Kidney (tissue), 14 donors: ENCODE measurements around the gene GRIA4. TPM values are rescaled to one million over a fixed set of nuclear protein-coding genes. Genes with fewer than 3 reads are reported as not detected.

ENCODE experiments used
- DNase-seq, 5 donors: peaks; one replicate each; pipeline ENCODE4 v3.0.0-alpha.2; 2013 to 2020
- FAIRE-seq: peaks from 2 replicates; lab custom pipeline; 2012; peaks lifted over from hg19 to GRCh38; lab: Jason Lieb, UNC
- H3K27ac ChIP-seq, 2 donors: one replicate each; pipeline ENCODE4 v1.7.0; 2013; ENCODE audit warnings: low read depth in 2 of 2, low read length in 2 of 2, inconsistent platforms in 1 of 2
- H3K27me3 ChIP-seq: one replicate; pipeline ENCODE4 v1.7.1; 2013; ENCODE audit warnings: low read length, inconsistent platforms; ENCODE audit not compliant: control insufficient read depth, insufficient read depth
- H3K36me3 ChIP-seq, 3 donors: one replicate each; pipeline versions ENCODE4 v1.7.0 to v1.7.1; 2013; ENCODE audit warnings: low read length in 3 of 3, control low read depth in 1 of 3, inconsistent platforms in 1 of 3; ENCODE audit not compliant: insufficient read depth in 3 of 3, control insufficient read depth in 2 of 3
- H3K4me1 ChIP-seq, 3 donors: one replicate each; pipeline versions ENCODE4 v1.7.0 to v1.7.1; 2013; ENCODE audit warnings: low read length in 3 of 3, inconsistent platforms in 1 of 3, low read depth in 1 of 3; ENCODE audit not compliant: control insufficient read depth in 2 of 3, insufficient read depth in 2 of 3
- H3K4me3 ChIP-seq, 3 donors: one replicate each; pipeline versions ENCODE4 v1.7.0 to v1.8.1; 2013; ENCODE audit warnings: low read length in 3 of 3, control low read depth in 1 of 3, inconsistent platforms in 1 of 3
- H3K9ac ChIP-seq, 3 donors: one replicate each; pipeline versions ENCODE4 v1.7.0 to v1.7.1; 2013; ENCODE audit warnings: low read length in 3 of 3, control low read depth in 1 of 3, inconsistent platforms in 1 of 3
- H3K9me3 ChIP-seq, 3 donors: one replicate each; pipeline versions ENCODE4 v1.7.0 to v1.7.1; 2013; ENCODE audit warnings: low read length in 3 of 3, control low read depth in 1 of 3, inconsistent platforms in 1 of 3; ENCODE audit not compliant: control insufficient read depth in 2 of 3, insufficient read depth in 1 of 3
- intact Hi-C: fragments of 100-400 bp; cut with DNase I; formaldehyde crosslinking; loops from one replicate; pipeline ENCODE4 v1.11.1; 2022
- polyA plus RNA-seq: library from polyadenylated mRNA; stranded (reverse); fragments of 350-450 nt; fragmentation: Illumina TruSeq; extraction: RNeasy Lipid Tissue Mini Kit (QIAGEN cat#74804); gene quantifications from one replicate; pipeline ENCODE4 v1.2.3, GENCODE V29; 2014; ENCODE audit warnings: low read depth, low replicate concordance; ENCODE audit not compliant: insufficient read depth
- total RNA-seq: library from RNA; stranded (reverse); fragmentation: NEBNext Ultra II Directional; extraction: Animal tissue kit (Norgen Biotek cat#: 25700); gene quantifications from one replicate; pipeline ENCODE4 v1.2.1, GENCODE V29; 2021
- TF ChIP-seq, protein P1 (sequence below): IDR thresholded peaks from 3 replicates; pipeline ENCODE4 v1.5.1; 2012; ENCODE audit warnings: mild to moderate bottlenecking, moderate library complexity, borderline replicate concordance; ENCODE audit not compliant: insufficient read depth; ENCODE audit errors: extremely low read depth
- donor health status: control.
- donor health status: control.
- donor health status: control.
- donor health status: control.
- donor health status: control.
- donor health status: DM: yes; HTN: yes; CAD: no.
- donor health status: Normal renal cell carcinoma (clear cell type).

GRIA4 gene
- total and polyA plus RNA-seq, 2 donors from 2014 or later = 0.45 TPM; not detected in 1

DNA sequence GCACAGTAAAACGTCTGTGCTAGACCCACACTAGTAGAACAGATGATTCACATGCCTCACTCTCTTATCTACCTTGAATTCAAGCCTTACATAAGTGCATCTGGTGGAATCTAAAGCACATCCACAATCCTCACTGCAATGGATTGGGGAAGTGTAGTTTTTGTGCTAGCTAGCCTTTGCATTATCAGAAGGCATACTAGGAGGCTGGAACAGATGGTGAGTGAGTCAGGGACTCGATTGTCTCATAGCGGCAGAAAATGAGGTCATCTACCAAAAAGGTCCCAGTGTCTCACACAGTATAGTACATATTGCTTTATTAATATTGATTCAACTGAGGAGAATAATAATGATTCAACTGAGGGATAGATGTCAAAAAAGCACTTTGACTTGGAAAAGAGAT lies 402.9 kb downstream of the GRIA4 start:
- no peak for FAIRE-seq
- Histone ChIP-seq H3K9ac (no peak overlapping the region), H3K9me3 (no peaks in the 10 kb centered on the region), H3K36me3 (peaks cover 9 to 21% (median 12%) of the 10 kb centered on the region in 3 donors), H3K27ac (no peak overlapping the region), H3K27me3 (no peaks in the 10 kb centered on the region), H3K4me1 (no peaks in the 10 kb centered on the region), H3K4me3 (no peak overlapping the region)
- DNase-seq = no peak
- intact Hi-C loops = no loop called here
- TF ChIP-seq, protein P1, sequence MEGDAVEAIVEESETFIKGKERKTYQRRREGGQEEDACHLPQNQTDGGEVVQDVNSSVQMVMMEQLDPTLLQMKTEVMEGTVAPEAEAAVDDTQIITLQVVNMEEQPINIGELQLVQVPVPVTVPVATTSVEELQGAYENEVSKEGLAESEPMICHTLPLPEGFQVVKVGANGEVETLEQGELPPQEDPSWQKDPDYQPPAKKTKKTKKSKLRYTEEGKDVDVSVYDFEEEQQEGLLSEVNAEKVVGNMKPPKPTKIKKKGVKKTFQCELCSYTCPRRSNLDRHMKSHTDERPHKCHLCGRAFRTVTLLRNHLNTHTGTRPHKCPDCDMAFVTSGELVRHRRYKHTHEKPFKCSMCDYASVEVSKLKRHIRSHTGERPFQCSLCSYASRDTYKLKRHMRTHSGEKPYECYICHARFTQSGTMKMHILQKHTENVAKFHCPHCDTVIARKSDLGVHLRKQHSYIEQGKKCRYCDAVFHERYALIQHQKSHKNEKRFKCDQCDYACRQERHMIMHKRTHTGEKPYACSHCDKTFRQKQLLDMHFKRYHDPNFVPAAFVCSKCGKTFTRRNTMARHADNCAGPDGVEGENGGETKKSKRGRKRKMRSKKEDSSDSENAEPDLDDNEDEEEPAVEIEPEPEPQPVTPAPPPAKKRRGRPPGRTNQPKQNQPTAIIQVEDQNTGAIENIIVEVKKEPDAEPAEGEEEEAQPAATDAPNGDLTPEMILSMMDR = no peak

- DNase-seq = no peak
- H3K9ac ChIP-seq = no peak overlapping the region
- H3K4me1 ChIP-seq = no peaks in the 10 kb centered on the region
- no peak for FAIRE-seq
- TF ChIP-seq, protein P1 = no peak
- H3K27me3 ChIP-seq = no peaks in the 10 kb centered on the region
- no peak overlapping the region for H3K27ac ChIP-seq
- H3K4me3 ChIP-seq = no peak overlapping the region
- intact Hi-C loops = no loop called here
- no peaks in the 10 kb centered on the region for H3K9me3 ChIP-seq
- H3K36me3 ChIP-seq = peaks cover 6 to 14% (median 12%) of the 10 kb centered on the region in 3 donors
Measured at GRCh38 chr11:106014035-106014434, 404.2 kb downstream of the GRIA4 start.

- Histone ChIP-seq H3K27ac (no peak overlapping the region), H3K36me3 (peaks cover 4 to 8% (median 6%) of the 10 kb centered on the region in 3 donors), H3K4me3 (no peak overlapping the region), H3K9ac (no peak overlapping the region), H3K4me1 (no peaks in the 10 kb centered on the region), H3K27me3 (no peaks in the 10 kb centered on the region), H3K9me3 (no peaks in the 10 kb centered on the region)
- no peak for FAIRE-seq
- intact Hi-C loops = no loop called here
- TF ChIP-seq, protein P1 = no peak
- no peak for DNase-seq
Measured at GRCh38 chr11:106014620-106015019, 404.7 kb downstream of the GRIA4 start.

GRCh38 chr11:106015066-106015465 lies 405.2 kb downstream of the GRIA4 start:
- Histone ChIP-seq H3K9ac (no peak overlapping the region), H3K27ac (no peak overlapping the region), H3K4me1 (no peaks in the 10 kb centered on the region), H3K36me3 (peaks cover 4% of the 10 kb centered on the region in 3 donors), H3K4me3 (no peak overlapping the region), H3K9me3 (no peaks in the 10 kb centered on the region), H3K27me3 (no peaks in the 10 kb centered on the region)
- TF ChIP-seq, protein P1 = no peak
- DNase-seq = no peak
- intact Hi-C loops = no loop called here
- no peak for FAIRE-seq
